ENCODE data around the gene KHNYN.

Gene KHNYN

DNA sequence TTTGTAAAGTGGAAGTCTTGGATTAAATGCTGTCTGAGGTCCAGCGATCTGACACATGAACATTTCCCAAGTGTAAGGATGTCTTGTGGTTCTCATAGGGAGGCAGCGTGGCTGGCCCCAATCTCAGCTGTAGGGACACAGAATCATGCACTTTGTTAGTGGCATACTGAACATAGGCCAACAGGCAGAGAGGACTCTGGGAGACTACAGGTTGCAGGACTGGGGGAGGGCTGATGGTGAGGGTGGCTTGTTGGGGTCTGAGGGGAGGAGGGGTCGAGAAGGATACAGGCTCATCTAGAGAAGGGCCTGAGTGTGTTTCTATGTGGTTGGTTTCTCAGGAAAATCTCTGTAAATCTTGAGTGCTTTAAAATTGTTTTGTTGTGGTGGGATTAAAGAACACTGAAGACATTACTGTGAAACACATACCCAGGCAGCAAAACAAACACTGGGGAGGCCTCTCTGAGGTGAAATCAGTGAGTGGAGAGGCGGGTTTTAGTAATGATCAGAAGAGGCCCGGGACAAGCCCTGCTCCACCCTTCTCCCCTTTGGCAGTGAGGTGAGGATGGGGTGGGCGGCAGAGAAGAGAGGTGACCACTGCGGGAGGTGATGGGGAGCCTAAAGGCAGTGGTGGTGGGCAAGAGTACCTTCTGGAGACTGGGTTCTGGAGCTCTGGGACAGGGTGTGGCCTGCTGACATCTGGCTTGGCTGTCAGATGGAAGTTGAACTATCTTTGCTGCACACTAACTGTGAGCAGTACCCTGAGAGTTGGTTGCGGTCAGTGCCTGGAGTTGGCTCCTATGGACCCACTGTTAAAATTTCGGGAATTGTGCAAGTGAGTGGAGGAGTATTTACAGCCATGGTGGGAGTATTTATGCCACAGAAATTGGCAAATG lies 27.7 kb upstream of the KHNYN start:
- no peak for DNase-seq

DNA sequence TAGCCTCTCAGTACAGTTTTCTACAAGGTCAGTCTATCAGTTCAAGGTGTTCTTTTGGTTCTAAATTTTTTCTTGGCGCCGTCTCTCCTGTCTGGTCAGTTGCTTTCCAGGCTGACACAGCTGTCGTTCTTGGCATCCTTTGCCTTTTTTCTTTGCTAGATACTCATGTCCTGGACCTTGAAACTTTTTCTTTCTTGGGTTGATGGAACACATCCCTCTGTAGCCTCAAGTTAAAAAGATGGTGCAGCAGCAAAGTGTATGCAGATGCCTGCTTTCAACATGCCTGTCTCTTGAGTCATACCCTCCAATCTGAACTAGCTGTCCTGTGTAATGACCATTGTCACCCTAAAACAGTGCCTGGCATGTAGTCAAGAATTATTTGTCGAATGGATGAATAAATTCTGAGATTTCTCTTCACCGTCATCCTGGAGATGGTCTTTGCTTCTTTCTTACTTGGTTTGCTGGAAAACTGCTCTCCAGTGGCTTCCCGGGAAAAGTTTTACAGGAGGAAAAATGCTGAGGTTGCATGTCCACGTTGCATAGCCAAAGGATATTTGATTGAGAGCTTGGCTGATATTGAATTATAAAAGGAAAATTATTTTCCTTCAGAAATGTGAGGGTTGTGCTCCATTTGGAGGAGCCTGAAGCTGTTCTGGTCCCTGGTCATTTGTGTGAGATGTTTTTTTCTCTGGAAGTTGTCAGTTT lies 26.3 kb upstream of the KHNYN start:
- no peak for DNase-seq

DNA sequence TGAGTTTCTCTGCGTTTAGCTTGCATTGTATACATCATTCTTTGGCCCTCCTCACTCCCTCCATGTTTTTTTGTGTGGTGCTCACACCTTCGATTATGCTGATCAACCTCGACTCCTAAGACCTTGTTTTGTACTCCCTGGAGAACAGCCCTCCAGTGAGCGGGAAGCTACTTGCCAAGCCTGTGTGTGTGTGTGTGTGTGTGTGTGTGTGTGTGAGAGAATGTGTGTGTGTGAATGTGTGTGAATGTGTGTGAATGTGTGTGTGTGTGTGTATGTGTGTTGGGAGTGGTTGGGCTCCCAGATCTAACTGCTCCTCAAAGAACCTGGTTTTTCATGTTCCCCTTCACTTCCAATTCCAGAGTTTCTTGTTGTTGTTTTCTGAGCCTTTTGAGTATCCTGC lies 24.9 kb upstream of the KHNYN start:
- DNase-seq: no peak

DNA sequence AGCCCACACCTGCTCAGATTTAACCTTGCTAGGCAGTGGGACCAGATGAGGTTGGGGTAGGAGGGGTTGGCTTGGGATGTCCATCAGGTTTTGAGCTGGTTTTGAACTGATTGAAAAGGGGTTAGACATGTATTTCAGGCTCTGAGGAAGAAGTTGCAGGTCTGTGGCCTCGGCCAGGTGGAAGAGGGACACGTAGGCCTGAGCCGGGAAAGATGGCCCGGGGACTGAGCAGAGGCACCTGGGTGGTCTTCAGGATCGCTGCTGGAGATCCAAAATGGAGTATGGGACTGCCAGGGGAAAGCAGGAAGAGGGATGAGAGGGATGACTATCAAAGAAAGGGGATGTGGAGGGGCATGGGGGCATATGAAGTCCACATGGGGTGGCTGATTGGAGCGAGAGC lies 23.3 kb upstream of the KHNYN start:
- DNase-seq: no peak

DNA sequence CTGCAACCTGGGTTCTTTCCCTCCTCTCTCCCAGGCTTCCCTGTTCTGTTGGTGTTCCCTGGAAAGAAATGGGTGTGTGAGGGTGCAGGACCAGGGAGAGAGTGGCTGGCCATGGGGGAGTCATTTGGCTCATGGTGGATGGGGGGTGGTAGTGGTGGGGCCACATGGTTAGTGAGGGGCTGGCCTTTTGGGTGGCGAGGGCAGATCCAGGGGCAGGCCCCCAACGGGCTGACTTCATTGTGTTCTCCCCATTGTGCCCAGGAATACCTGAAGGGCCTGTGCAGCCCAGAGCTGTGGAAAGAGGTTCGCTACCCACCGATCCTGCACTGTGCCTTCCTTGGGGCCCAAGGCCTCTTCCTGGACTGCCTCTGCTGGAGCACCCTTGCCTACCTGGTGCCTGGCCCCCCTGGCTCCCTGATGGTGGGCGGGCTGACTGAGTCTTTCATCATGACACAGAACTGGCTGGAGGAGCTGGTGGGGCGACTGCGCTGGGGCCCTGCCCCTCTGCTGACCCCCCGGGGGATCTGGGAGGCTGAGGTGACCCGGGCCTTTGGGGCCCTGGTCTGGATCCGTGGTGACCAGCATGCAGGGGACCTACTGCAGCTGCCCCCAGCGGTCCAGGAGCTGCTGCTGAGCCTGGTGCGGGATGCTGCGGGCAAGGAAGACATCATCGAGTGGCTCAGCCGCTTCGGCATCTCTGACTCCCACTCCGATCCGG lies 22.0 kb upstream of the KHNYN start:
- no peak for DNase-seq

DNA sequence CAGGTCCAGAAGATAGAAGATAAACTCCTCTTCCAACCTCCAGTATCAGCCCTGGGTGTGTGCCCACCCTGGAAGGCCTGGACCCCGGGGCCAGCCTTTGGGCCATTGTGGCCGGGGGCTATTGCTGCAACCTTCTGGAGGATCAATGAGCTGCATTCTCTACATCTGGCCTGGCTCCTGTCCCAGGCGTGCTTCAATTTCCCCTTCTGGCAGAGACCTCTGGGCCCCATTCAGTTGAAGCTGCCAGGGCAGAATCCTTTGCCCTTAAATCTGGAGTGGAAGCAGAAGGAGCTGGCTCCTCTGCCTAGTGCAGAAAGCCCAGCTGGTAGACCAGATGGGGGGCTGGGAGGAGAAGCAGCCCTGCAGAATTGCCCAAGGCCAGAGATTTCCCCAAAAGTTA lies 21.0 kb upstream of the KHNYN start:
- DNase-seq: no peak

DNA sequence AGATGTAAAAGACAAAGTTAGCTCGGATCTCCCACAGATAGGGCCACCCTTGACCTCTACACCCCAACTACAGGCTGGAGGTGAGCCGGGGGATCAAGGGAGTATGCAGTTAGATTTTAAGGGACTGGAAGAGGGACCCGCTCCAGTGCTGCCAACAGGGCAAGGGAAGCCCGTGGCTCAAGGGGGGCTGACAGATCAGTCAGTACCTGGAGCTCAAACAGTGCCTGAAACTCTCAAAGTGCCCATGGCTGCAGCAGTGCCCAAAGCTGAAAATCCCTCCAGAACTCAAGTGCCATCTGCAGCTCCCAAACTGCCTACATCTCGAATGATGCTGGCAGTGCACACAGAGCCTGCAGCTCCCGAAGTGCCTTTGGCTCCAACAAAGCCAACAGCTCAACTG lies 20.6 kb upstream of the KHNYN start:
- DNase-seq: no peak

DNA sequence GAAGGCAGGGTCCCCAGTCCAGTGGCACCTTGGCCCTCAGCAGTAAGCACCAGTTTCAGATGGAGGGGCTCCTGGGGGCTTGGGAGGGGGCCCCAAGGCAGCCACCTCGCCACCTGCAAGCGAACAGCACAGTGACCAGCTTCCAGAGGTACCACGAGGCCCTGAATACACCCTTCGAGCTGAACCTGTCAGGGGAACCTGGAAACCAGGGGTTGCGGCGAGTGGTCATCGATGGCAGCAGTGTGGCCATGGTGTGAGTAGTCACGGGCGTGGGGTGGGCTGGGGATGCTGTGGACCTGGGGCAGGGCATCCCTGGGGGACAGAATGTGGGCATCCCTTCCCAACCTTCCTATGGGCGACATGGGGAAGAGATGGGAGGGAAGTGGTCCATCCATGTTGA lies 19.8 kb upstream of the KHNYN start:
- DNase-seq: no peak

DNA sequence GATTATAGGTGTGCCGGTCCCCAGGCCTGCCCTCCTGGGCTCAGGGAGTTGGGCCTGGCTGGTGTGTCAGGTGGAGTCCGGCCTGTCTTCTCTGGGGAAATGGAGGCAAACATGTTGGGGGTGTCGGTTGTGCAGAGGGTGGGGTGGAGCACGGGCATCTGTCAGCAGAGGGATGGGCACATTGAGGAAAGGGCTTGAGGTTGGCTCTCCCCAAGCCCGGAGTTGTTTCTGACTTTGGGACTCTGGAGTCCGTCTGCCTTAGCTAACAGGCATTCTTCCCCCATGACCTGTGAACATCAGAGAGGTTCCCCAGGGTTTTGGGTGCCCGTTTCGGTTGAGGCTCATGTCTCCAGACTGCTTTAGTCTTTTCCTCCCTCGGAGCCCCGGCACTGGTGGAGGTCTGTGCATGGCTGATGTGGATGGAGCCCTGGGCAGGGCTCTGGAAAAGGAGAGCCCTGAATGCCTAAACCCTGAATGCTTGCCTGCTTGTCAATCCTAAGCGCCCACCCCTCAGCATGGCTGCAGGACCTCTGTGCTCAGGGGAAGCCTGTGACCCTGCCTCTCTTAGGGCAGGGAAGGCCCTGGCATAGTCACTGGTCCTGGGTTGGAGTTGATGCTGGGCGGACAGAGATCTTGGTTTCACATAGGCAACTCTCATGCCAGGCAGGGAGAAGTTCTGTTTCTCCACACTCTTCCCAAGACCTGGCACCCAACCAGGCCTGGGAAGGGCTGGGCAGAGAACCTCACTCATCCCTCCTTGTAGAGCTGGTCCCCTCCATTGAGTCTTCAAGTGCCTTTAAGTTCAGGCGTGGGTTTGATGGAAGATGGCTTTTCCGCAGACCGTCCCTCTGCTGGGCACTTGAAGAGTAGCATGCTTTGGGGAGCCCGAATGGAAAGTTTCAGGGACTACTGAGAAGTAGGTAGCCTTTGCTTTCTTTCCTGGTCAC lies 18.0 kb upstream of the KHNYN start:
- peak; percentile 70 for DNase-seq

DNA sequence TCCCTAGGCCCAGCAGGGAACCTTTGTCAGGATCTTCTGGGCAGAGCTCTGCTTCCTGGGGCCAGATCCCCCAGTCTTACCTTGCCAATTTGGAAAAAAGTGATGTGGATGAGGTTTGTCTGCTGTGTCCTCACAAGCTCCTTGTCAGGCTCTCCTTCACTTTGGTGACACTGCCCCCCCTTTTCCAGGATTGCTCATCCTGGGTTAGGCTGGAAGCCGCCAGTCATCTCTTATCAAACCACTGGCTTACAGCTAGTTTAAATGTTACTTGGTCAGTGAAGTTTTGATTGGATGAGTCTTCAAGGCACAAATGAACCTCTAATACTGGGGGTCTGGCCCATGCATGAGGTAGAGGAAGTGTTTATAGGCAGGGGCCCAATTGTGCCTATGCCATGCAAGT lies 15.7 kb upstream of the KHNYN start:
- DNase-seq: no peak

DNA sequence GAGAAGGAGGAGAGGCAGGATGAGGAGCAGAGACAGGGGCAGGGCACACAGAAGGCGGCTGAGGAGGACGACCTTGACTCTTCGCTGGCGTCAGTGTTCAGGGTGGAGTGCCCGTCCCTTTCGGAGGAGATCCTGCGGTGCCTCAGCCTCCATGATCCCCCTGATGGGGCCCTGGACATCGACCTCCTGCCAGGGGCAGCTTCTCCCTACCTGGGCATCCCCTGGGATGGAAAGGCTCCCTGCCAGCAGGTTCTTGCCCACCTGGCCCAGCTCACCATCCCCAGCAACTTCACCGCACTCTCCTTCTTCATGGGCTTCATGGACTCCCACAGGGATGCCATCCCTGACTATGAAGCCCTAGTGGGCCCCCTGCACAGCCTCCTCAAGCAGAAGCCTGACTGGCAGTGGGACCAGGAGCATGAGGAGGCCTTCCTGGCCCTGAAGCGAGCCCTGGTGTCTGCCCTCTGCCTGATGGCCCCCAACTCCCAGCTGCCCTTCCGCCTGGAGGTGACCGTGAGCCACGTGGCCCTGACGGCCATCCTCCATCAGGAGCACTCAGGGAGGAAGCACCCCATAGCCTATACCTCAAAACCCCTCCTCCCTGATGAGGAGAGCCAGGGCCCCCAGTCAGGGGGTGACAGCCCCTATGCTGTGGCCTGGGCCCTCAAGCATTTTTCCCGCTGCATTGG lies 14.9 kb upstream of the KHNYN start:
- DNase-seq: no peak

DNA sequence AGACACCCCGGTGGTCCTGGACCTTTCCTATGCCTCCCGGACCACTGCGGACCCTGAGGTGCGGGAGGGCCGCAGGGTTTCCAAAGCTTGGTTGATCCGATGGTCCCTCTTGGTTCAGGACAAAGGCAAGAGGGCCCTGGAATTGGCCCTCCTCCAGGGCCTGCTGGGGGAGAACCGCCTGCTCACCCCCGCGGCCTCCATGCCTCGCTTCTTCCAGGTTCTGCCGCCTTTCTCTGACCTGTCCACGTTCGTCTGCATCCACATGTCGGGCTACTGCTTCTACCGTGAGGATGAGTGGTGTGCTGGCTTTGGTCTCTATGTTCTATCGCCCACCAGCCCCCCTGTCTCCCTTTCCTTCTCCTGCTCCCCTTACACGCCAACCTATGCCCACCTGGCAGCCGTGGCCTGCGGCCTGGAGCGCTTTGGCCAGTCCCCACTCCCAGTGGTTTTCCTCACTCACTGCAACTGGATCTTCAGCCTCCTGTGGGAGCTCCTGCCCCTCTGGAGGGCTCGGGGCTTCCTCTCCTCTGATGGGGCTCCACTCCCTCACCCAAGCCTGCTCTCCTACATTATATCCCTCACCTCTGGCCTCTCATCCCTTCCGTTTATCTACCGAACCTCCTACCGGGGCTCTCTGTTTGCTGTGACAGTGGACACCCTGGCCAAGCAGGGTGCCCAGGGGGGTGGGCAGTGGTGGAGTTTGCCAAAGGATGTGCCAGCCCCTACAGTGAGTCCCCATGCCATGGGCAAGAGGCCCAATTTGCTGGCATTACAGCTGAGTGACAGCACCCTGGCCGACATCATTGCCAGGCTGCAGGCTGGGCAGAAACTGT lies 14.1 kb upstream of the KHNYN start:
- DNase-seq: no peak

DNA sequence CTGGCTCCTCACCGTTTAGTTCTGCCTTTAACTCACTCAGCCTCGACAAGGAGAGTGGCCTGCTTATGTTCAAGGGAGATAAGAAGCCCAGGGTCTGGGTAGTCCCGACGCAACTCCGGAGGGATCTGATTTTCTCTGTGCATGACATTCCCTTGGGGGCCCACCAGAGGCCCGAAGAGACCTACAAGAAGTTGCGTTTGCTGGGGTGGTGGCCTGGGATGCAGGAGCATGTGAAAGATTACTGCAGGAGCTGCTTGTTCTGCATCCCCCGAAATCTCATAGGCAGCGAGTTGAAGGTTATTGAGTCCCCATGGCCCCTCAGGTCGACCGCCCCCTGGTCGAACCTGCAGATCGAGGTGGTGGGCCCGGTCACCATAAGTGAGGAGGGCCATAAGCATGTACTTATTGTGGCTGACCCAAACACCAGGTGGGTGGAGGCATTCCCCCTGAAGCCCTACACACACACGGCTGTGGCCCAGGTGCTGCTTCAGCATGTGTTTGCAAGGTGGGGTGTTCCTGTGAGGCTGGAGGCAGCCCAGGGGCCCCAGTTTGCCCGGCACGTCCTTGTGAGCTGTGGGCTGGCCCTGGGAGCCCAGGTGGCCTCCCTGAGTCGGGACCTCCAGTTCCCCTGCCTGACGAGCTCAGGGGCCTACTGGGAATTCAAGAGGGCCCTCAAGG lies 13.4 kb upstream of the KHNYN start:
- no peak for DNase-seq

DNA sequence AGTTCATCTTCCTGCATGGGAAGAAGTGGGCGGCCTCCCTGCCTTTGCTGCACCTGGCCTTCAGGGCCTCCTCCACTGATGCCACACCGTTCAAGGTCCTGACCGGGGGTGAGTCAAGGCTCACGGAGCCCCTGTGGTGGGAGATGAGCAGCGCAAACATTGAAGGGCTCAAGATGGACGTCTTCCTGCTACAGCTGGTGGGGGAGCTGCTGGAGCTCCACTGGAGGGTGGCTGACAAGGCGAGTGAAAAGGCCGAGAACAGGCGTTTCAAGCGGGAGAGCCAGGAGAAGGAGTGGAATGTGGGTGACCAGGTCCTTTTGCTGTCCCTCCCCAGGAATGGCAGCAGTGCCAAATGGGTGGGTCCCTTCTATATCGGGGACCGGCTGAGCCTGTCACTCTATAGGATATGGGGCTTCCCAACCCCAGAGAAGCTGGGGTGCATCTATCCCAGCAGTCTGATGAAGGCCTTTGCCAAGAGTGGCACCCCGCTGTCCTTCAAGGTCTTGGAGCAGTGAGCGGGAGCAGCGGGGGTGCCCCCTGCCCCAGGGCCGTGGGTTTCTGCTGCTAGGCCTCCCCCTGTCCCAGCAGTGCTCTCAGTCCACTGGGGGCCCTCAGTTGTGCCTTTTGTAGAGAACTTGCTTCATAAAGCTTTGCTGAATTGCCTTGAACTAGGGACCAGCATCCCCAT lies 12.7 kb upstream of the KHNYN start:
- no peak for DNase-seq

DNA sequence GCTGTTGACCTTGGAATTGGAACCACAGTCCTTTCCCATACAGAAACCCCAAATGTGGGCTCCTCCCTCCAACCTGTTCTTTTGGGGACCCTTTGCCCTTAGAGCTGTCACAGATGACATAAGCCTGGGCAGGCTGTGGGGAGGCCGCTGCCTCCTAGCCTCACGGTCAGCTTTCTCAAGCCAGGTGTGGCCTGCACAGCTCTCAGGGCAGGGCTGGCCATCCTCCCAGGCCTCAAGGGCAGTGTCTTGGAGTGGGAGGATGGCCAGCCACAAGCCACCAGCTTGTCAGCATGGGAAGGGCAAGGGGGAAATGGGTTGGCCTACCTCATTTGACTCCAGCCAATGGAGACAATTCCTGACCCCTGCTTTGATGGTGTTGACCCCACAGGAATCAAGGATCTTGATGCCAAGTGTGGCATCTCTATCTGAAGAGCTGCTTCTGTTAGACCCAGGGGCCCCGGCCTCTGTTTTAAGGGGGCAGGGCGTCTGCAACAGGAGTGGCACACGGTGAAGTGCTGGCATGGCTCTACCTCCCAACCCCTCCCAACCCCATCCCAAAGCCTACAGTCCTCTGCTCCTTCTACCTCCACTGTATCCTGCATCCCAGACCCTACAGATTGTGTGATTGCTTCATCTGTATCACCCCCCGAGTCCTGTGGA lies 11.8 kb upstream of the KHNYN start:
- no peak for DNase-seq

DNA sequence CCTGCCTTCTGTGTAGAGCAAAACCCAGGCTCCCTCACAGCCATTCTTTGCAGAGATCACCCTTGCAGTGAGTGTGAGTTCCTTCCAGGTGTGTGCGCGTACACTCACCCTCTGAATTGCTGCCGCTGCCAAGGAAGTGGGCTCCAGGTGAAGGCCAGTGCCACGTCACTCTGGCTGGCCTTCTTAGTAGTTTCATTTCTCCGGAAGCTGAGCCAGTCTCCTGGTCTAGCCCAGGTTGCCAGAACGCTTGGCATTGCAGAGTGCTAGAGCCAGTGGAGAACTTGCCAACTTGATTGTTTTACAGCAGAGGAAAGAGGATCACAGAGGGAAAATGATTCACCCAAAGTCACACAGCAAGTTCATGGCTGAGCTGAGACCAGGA lies 11.3 kb upstream of the KHNYN start:
- no peak for DNase-seq

DNA sequence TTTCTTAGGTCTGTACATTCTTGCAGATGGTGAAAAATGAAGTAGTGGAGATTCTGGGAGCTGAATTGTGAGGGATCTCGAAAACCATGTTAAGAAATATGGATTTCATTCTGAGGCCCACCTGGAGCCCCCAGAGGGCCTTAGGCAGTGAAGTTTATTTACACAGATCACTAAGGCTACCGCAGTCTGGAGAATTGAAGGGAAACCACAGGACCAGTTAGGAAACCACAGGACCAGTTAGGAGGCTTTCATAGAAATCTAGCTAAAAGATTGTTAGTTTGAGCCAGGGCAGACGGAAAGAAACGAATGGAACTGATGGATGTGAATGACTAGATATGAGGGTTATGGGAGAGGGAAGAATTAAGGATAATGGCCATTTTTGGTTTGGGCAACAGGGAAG lies 7.5 kb upstream of the KHNYN start:
- no peak for DNase-seq

DNA sequence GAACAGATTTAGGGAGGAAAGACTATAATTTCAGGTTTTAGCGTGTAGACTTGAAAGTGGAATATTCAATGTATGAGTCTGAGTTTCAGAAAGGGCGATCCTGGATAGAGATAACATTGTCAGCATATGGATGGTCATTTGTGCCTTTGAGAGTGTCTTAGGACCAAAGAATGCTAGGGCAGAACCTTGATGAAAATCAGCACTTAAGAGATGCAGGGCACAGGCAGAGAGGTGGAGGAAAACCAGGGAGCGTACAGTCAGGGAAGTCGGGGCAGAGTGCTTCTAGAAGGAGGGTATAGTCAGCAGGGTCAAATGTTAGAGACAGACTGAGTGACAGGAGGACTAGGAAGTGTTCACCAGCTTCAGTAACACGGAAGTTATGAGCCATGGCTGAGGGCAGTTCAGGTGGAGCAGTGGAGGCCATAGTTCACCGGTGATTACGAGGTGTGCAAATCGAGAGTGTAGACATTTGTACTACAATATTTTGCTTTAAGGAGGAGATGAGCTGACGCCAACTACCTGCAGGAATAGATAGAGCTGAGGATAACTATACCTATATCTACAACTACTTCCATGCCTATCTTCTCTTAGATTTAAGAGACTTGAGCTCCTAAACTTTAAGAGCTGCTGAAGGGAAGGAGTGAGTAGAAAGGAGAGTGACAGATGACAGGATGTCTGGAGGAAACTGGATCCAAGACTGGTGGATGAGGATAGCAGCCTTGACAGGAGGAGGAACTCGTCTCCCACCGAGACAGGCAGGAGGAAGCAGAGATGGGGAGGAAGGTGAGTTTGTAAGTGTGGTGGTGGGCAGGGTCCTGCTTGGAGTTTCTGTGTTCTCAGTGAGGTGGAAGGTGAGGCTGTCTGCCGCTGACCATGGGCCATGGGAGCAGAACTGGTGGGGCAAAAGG lies 6.8 kb upstream of the KHNYN start:
- no peak for DNase-seq

All from DMS79 treated with DMSO at 0.1 percent for 48 hours (cell line).